ENCODE data around the gene ATF6. TPM values are rescaled to one million over a fixed set of nuclear protein-coding genes. Genes with fewer than 3 reads are reported as not detected.

ATF6 gene
- polyA plus RNA-seq, 2 of the 4 experiments (the other 2 are of a cell fraction) = 8.6 to 28.0 TPM

DNA sequence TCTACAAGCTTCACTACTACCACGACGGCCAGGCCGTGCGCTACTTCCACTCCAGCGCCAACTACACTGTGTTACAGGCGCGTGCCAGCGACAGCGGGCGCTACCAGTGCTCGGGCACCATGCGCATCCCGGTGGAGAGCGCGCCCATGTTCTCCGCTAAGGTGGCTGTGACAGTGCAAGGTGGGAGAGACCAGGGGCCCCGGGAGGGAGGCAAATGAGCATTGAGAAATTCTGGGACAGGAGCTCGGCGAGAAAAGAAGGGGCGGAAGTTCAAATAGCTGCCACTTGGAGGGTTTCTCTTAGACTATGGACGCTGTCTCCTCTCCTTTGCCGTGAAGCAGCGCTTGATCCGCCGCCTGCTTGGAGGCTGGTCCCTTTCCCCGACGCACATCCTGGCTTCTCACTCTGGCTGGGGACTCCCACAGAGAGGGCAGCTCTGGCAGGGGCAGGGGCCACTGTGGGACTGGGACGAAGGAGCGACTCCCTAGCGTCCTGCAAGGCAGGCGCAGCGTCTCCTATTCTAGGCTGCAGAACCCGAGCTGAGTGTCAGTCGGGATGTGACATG, 40.1 kb upstream of the ATF6 start:
- ATAC-seq = peak; percentile 67 to 77
- H3K27ac ChIP-seq = peak overlapping the region; percentile 90 to 97
- CTCF ChIA-PET = interaction anchor here (0.7 to 6.4 kb wide), 10 partner anchors 8 to 155 kb away, joined by 3 to 80 read pairs (median 4); no protein-coding TSS in a partner anchor

DNA sequence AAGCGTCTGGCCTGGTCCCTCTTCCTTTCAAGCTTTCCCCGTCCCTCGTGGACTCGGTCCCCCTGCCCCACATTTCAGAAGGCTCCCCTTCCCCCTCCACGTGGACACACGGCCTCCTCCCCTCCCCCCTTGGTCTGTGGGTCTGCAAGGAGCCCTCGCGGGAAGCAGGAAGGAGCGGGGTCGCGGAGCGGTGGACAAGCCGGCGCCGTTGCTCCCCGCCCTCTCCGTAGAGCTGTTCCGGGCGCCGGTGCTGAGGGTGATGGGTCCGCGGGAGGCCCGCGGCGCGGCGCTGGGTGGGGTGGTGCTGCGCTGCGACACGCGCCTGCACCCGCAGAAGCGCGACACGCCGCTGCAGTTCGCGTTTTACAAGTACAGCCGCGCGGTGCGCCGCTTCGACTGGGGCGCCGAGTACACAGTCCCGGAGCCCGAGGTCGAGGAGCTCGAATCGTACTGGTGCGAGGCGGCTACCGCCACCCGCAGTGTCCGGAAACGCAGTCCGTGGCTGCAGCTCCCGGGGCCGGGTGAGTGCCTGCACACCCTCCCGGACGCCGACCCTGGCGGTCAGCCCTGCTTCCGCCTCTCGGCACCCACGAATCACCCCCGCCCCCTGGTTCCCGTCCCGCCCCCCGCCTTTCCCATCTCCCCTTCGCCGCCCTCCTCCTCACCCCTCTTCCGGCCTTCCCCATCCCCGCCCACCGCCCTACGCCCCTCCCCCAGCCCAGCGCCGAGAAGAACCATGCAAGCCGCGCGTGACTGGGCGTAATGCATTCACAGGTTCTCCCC, 39.5 kb upstream of the ATF6 start:
- ATAC-seq = peak; percentile 82 to 86
- TF ChIP-seq, protein P1, sequence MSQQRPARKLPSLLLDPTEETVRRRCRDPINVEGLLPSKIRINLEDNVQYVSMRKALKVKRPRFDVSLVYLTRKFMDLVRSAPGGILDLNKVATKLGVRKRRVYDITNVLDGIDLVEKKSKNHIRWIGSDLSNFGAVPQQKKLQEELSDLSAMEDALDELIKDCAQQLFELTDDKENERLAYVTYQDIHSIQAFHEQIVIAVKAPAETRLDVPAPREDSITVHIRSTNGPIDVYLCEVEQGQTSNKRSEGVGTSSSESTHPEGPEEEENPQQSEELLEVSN (IDR thresholded peaks at IDR 0.05; ENCODE audit: borderline replicate concordance, low read depth) = no peak; the same call in 1 of the 2 replicates
- TF ChIP-seq PHF8 (IDR thresholded peaks at IDR 0.05; ENCODE audit: borderline replicate concordance, low read depth) (peak; percentile 50; the same call in 1 of the 2 replicates), POLR2A (IDR thresholded peaks at IDR 0.05; ENCODE audit: low read length) (peak; percentile 96), CHD2 (IDR thresholded peaks at IDR 0.05; ENCODE audit: low read length, partially characterized antibody) (peak; percentile 44), RAD21 (conservative IDR thresholded peaks at IDR 0.05 in 1 of 2, IDR thresholded peaks at IDR 0.05 in 1 of 2) (no peak), RNF2 (IDR thresholded peaks at IDR 0.05; ENCODE audit: borderline replicate concordance, low read depth) (peak; percentile 49; the same call in 1 of the 2 replicates), KDM1A (IDR thresholded peaks at IDR 0.05; ENCODE audit: low read depth) (0 out of 2 replicates have a peak, but pooled peaks have one; percentile 12), JUN (IDR thresholded peaks at IDR 0.05) (peak; percentile 55 to 79; a peak in 4 of 5 replicates), RARB (CRISPR knock-in tag; IDR thresholded peaks at IDR 0.05) (no peak), CHD4 (IDR thresholded peaks at IDR 0.05; ENCODE audit: borderline replicate concordance) (no peak)
- TF ChIP-seq, protein P2, sequence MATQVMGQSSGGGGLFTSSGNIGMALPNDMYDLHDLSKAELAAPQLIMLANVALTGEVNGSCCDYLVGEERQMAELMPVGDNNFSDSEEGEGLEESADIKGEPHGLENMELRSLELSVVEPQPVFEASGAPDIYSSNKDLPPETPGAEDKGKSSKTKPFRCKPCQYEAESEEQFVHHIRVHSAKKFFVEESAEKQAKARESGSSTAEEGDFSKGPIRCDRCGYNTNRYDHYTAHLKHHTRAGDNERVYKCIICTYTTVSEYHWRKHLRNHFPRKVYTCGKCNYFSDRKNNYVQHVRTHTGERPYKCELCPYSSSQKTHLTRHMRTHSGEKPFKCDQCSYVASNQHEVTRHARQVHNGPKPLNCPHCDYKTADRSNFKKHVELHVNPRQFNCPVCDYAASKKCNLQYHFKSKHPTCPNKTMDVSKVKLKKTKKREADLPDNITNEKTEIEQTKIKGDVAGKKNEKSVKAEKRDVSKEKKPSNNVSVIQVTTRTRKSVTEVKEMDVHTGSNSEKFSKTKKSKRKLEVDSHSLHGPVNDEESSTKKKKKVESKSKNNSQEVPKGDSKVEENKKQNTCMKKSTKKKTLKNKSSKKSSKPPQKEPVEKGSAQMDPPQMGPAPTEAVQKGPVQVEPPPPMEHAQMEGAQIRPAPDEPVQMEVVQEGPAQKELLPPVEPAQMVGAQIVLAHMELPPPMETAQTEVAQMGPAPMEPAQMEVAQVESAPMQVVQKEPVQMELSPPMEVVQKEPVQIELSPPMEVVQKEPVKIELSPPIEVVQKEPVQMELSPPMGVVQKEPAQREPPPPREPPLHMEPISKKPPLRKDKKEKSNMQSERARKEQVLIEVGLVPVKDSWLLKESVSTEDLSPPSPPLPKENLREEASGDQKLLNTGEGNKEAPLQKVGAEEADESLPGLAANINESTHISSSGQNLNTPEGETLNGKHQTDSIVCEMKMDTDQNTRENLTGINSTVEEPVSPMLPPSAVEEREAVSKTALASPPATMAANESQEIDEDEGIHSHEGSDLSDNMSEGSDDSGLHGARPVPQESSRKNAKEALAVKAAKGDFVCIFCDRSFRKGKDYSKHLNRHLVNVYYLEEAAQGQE (IDR thresholded peaks at IDR 0.05) = peak; percentile 41; the same call in 1 of the 2 replicates
- TF ChIP-seq, protein P3, sequence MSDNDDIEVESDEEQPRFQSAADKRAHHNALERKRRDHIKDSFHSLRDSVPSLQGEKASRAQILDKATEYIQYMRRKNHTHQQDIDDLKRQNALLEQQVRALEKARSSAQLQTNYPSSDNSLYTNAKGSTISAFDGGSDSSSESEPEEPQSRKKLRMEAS (IDR thresholded peaks at IDR 0.05) = peak; percentile 77
- TF ChIP-seq, protein P4, sequence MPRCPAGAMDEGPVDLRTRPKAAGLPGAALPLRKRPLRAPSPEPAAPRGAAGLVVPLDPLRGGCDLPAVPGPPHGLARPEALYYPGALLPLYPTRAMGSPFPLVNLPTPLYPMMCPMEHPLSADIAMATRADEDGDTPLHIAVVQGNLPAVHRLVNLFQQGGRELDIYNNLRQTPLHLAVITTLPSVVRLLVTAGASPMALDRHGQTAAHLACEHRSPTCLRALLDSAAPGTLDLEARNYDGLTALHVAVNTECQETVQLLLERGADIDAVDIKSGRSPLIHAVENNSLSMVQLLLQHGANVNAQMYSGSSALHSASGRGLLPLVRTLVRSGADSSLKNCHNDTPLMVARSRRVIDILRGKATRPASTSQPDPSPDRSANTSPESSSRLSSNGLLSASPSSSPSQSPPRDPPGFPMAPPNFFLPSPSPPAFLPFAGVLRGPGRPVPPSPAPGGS (IDR thresholded peaks at IDR 0.05) = peak; percentile 68; the same call in 1 of the 3 replicates
- DNase-seq (ENCODE audit: low read depth in 1 of 2, low spot score in 1 of 2) = peak; percentile 76 to 89
- H3K27ac ChIP-seq = peak overlapping the region; percentile 90 to 97
- FAIRE-seq = no peak
- WGBS (ENCODE audit: missing lambda C conversion rate) = 2% methylated on average over 12 of the region's 83 CpGs
- peak overlapping the region; percentile 73 for H3K4me3 ChIP-seq
- CTCF ChIA-PET = interaction anchor here (0.7 to 6.4 kb wide), 12 partner anchors 7 to 156 kb away, joined by 3 to 80 read pairs (median 3); partner anchors contain the start of gene ATF6
- no peaks in the 10 kb centered on the region for H3K9me3 ChIP-seq
- peak overlapping the region; percentile 90 for H3K4me2 ChIP-seq
- POLR2A ChIA-PET = interaction anchor here (0.7 to 2.5 kb wide), 12 partner anchors 10 to 337 kb away, joined by 3 to 19 read pairs (median 6); partner anchors contain the start of gene DUSP12
- peaks cover 16% of the 10 kb centered on the region; the same call in 2 of the 3 replicates for H3K4me1 ChIP-seq

More for the DNA sequence above, 40.1 kb upstream of the ATF6 start:
- DNase-seq (ENCODE audit: low read depth in 1 of 2, low spot score in 1 of 2) = peak; percentile 60
- peak overlapping the region; percentile 73 for H3K4me3 ChIP-seq
- H3K9me3 ChIP-seq = no peaks in the 10 kb centered on the region
- peak overlapping the region; percentile 90 for H3K4me2 ChIP-seq
- TF ChIP-seq FOSB (CRISPR knock-in tag; IDR thresholded peaks at IDR 0.05) (no peak), POLR2A (IDR thresholded peaks at IDR 0.05; ENCODE audit: low read length) (peak; percentile 36), FOXS1 (CRISPR knock-in tag; IDR thresholded peaks at IDR 0.05) (no peak)
- TF ChIP-seq, protein P1 (IDR thresholded peaks at IDR 0.05; ENCODE audit: borderline replicate concordance, low read depth) = peak; percentile 56; the same call in 1 of the 2 replicates
- TF ChIP-seq, protein P3 (IDR thresholded peaks at IDR 0.05) = peak; percentile 29
- no peak for FAIRE-seq
- H3K4me1 ChIP-seq = peaks cover 20% of the 10 kb centered on the region; the same call in 2 of the 3 replicates
- POLR2A ChIA-PET = interaction anchor here (0.7 to 2.5 kb wide), 7 partner anchors 10 to 336 kb away, joined by 3 to 19 read pairs (median 10); partner anchors contain the start of gene DUSP12
- WGBS (ENCODE audit: missing lambda C conversion rate) = 5% methylated on average over 32 of the region's 34 CpGs
